Spleen (tissue), 11 donors: Measurements from ENCODE around the gene TAB3. TPM values are rescaled to one million over a fixed set of nuclear protein-coding genes. Genes with fewer than 3 reads are reported as not detected.

Source experiments
- DNase-seq: peaks from one replicate; pipeline ENCODE4 v3.0.0-alpha.2; 2020
- H3K27ac ChIP-seq, 8 donors: fragments of 200-600 bp; sonication (generic) in 7 of 8; 1 replicate in 4 of 8; 2 replicates in 4 of 8; pipeline versions ENCODE4 v1.5.0 to v1.8.0; 2016 to 2021; ENCODE audit warnings: inconsistent platforms in 4 of 8, mild to moderate bottlenecking in 4 of 8, moderate library complexity in 1 of 8
- H3K27me3 ChIP-seq, 7 donors: fragments of 200-600 bp; sonication (generic) in 6 of 7; replicated peaks in 1 of 7; 1 replicate in 4 of 7; 2 replicates in 3 of 7; pipeline versions ENCODE4 v1.5.0 to v1.8.0; 2016 to 2021; ENCODE audit warnings: inconsistent platforms in 3 of 7, mild to moderate bottlenecking in 1 of 7
- H3K36me3 ChIP-seq, 6 donors: fragments of 200-600 bp; sonication (generic) in 5 of 6; 1 replicate in 4 of 6; 2 replicates in 2 of 6; pipeline versions ENCODE4 v1.5.0 to v1.8.0; 2016 to 2021; ENCODE audit warnings: inconsistent platforms in 2 of 6
- H3K4me1 ChIP-seq, 6 donors: fragments of 200-600 bp; sonication (generic) in 5 of 6; 1 replicate in 3 of 6; 2 replicates in 3 of 6; pipeline versions ENCODE4 v1.5.0 to v1.8.0; 2016 to 2021; ENCODE audit warnings: inconsistent platforms in 3 of 6
- H3K4me3 ChIP-seq, 8 donors: fragments of 200-600 bp; sonication (generic) in 7 of 8; 1 replicate in 4 of 8; 2 replicates in 4 of 8; pipeline versions ENCODE4 v1.5.0 to v1.8.0; 2016 to 2021; ENCODE audit warnings: inconsistent platforms in 4 of 8, mild to moderate bottlenecking in 4 of 8, moderate library complexity in 2 of 8
- H3K9me3 ChIP-seq, 8 donors: fragments of 200-600 bp; sonication (generic) in 7 of 8; 1 replicate in 4 of 8; 2 replicates in 4 of 8; pipeline versions ENCODE4 v1.5.0 to v1.8.0; 2016 to 2021; ENCODE audit warnings: inconsistent platforms in 4 of 8
- CTCF ChIP-seq, 11 experiments: fragments of 200-600 bp in 7 of 11; fragments of 450-650 bp in 4 of 11; sonication (generic) in 4 of 11; IDR thresholded peaks in 8 of 11; conservative IDR thresholded peaks in 3 of 11; 1 replicate in 7 of 11; 2 replicates in 4 of 11; pipeline versions ENCODE4 v1.4.0 to v1.8.0; 2016 to 2021; ENCODE audit warnings: antibody characterized with exemption in 11 of 11, inconsistent platforms in 4 of 11, mild to moderate bottlenecking in 1 of 11
- POLR2A ChIP-seq, 3 donors: fragments of 450-650 bp; IDR thresholded peaks; one replicate each; pipeline ENCODE4 v1.5.1; 2017; ENCODE audit warnings: antibody characterized with exemption in 3 of 3, mild to moderate bottlenecking in 1 of 3
- POLR2AphosphoS5 ChIP-seq, 3 donors: sonication (generic); formaldehyde crosslinking; IDR thresholded peaks; one replicate each; pipeline ENCODE4 v1.5.1; 2017; ENCODE audit warnings: antibody characterized with exemption in 3 of 3
- WGBS, 5 donors: extraction: QIAGEN DNeasy Blood & Tissue Kit in 3 of 5; methylation state at CpG; one replicate each; pipeline versions ENCODE4 v1.1.5 to v1.1.7; 2013 to 2018; 5-methylcytosine and 5-hydroxymethylcytosine counted together
- intact Hi-C: fragments of 100-400 bp; cut with DNase I; formaldehyde crosslinking; loops from one replicate; pipeline ENCODE4 v1.15.0; 2023; ENCODE audit warnings: low total_unique reads
- polyA plus RNA-seq, 3 donors: library from polyadenylated mRNA; stranded (reverse); fragments of 200-250 nt; gene quantifications; one replicate each; pipeline ENCODE4 v1.2.1, GENCODE V29; 2013
- total RNA-seq, 7 donors: library from RNA; depleted of rRNA in 3 of 7; stranded (reverse); fragments of >200 nt in 3 of 7; fragmentation: NEBNext Ultra II Directional in 4 of 7; extraction: Animal tissue kit (Norgen Biotek cat#: 25700) in 4 of 7; gene quantifications; one replicate each; pipeline versions ENCODE4 v1.1.0 to v1.2.1, GENCODE V29; 2016 to 2021
- donor health status: healthy with polysubstance abuse.
- donor health status: DM: no; HTN: no; CAD: no; lungs with moderate emphysema.
- donor health status: DM: no; HTN: no; CAD: no.
- donor health status: Bipolar disorder and iron deficiency.
- donor health status: healthy.
- donor health status: DM: no; HTN: no; CAD: no.
- donor health status: DM: yes; HTN: yes; CAD: no.

Gene TAB3
- total and polyA plus RNA-seq, 10 donors: 5.5 to 52.5 (median 19.3) TPM

- TF ChIP-seq CTCF (IDR thresholded peaks at IDR 0.05 in 8 of 11, conservative IDR thresholded peaks at IDR 0.05 in 3 of 11) (no peak), POLR2A (IDR thresholded peaks at IDR 0.05) (no peak), POLR2AphosphoS5 (IDR thresholded peaks at IDR 0.05) (no peak)
- intact Hi-C loops: no loop called here
- H3K4me1 ChIP-seq: no peaks in the 10 kb centered on the region
- H3K9me3 ChIP-seq: no peaks in the 10 kb centered on the region
- H3K4me3 ChIP-seq: no peak overlapping the region
- no peak overlapping the region for H3K27ac ChIP-seq
- no peaks in the 10 kb centered on the region for H3K27me3 ChIP-seq
- H3K36me3 ChIP-seq: no peaks in the 10 kb centered on the region
- no peak for DNase-seq
- WGBS, 5 donors: 83 to 96% (median 91%) methylated on average over 2 of the region's 2 CpGs
Measured at GRCh38 chrX:30913492-30913891, 24.4 kb upstream of the TAB3 start.

GRCh38 chrX:30910124-30910860, 21.2 kb upstream of the TAB3 start:
- no peak for TF ChIP-seq CTCF (IDR thresholded peaks at IDR 0.05 in 8 of 11, conservative IDR thresholded peaks at IDR 0.05 in 3 of 11)
- TF ChIP-seq POLR2AphosphoS5 (IDR thresholded peaks at IDR 0.05): no peak
- no peak for TF ChIP-seq POLR2A (IDR thresholded peaks at IDR 0.05)
- no peaks in the 10 kb centered on the region for H3K36me3 ChIP-seq
- no peaks in the 10 kb centered on the region for H3K27me3 ChIP-seq
- no peaks in the 10 kb centered on the region for H3K9me3 ChIP-seq
- 26 to 36% (median 34%) methylated on average over 7 of the region's 7 CpGs for WGBS, 5 donors
- H3K4me3 ChIP-seq: no peak overlapping the region
- DNase-seq: no peak
- no peaks in the 10 kb centered on the region for H3K4me1 ChIP-seq
- intact Hi-C loops: no loop called here
- no peak overlapping the region for H3K27ac ChIP-seq

GRCh38 chrX:30906726-30907125, 17.7 kb upstream of the TAB3 start:
- Histone ChIP-seq H3K27ac (no peak overlapping the region), H3K9me3 (no peaks in the 10 kb centered on the region), H3K36me3 (no peaks in the 10 kb centered on the region), H3K4me3 (no peak overlapping the region), H3K27me3 (no peaks in the 10 kb centered on the region), H3K4me1 (no peaks in the 10 kb centered on the region)
- intact Hi-C loops: no loop called here
- WGBS, 5 donors: 64 to 100% (median 85%) methylated on average over 1 of the region's 1 CpG
- TF ChIP-seq POLR2A (IDR thresholded peaks at IDR 0.05): no peak
- TF ChIP-seq CTCF (IDR thresholded peaks at IDR 0.05 in 8 of 11, conservative IDR thresholded peaks at IDR 0.05 in 3 of 11): no peak
- no peak for TF ChIP-seq POLR2AphosphoS5 (IDR thresholded peaks at IDR 0.05)
- no peak for DNase-seq

GRCh38 chrX:30905321-30905720, 16.3 kb upstream of the TAB3 start:
- TF ChIP-seq POLR2AphosphoS5 (IDR thresholded peaks at IDR 0.05) (no peak), CTCF (IDR thresholded peaks at IDR 0.05 in 8 of 11, conservative IDR thresholded peaks at IDR 0.05 in 3 of 11) (no peak), POLR2A (IDR thresholded peaks at IDR 0.05) (no peak)
- no peaks in the 10 kb centered on the region for H3K9me3 ChIP-seq
- H3K27me3 ChIP-seq: no peaks in the 10 kb centered on the region
- no peaks in the 10 kb centered on the region for H3K4me1 ChIP-seq
- intact Hi-C loops: no loop called here
- DNase-seq: no peak
- H3K27ac ChIP-seq: no peak overlapping the region
- no peaks in the 10 kb centered on the region for H3K36me3 ChIP-seq
- H3K4me3 ChIP-seq: no peak overlapping the region
- 32 to 71% (median 42%) methylated on average over 1 of the region's 1 CpG for WGBS, 5 donors
